BE2C (cell line): ENCODE data around the gene XCR1.
"Not testable (repeated sequence)": the region's sequence is repeated elsewhere in the genome, so short reads cannot be mapped to it uniquely, and the experiment has no call there.

ENCODE experiments used
- DNase-seq: peaks from one replicate; pipeline ENCODE4 v3.0.0-alpha.2; 2020
- H3K27me3 ChIP-seq: fragments of 250-450 bp; sonication (Bioruptor Pico); 2 replicates; pipeline ENCODE4 v1.5.1; 2020; ENCODE audit warnings: mild to moderate bottlenecking
- H3K36me3 ChIP-seq: fragments of 250-450 bp; sonication (Bioruptor Pico); 2 replicates; pipeline ENCODE4 v1.5.1; 2020; ENCODE audit warnings: mild to moderate bottlenecking
- H3K4me1 ChIP-seq: fragments of 250-450 bp; sonication (Bioruptor Pico); 2 replicates; pipeline ENCODE4 v1.5.1; 2020
- H3K4me3 ChIP-seq: 2 replicates; pipeline ENCODE4 v1.5.1; 2011; ENCODE audit warnings: low read depth, low read length
- H3K9me3 ChIP-seq: fragments of 250-450 bp; sonication (Bioruptor Pico); 2 replicates; pipeline ENCODE4 v1.5.1; 2020
- TF ChIP-seq, protein P1 (sequence below): IDR thresholded peaks from 2 replicates; pipeline ENCODE4 v1.5.1; 2012; ENCODE audit warnings: mild to moderate bottlenecking, low read depth, low read length

Gene XCR1

GRCh38 chr3:46006238-46007032, 20.8 kb downstream of the XCR1 start:
- DNase-seq = no peak
- no peaks in the 10 kb centered on the region for H3K4me1 ChIP-seq
- TF ChIP-seq, protein P1, sequence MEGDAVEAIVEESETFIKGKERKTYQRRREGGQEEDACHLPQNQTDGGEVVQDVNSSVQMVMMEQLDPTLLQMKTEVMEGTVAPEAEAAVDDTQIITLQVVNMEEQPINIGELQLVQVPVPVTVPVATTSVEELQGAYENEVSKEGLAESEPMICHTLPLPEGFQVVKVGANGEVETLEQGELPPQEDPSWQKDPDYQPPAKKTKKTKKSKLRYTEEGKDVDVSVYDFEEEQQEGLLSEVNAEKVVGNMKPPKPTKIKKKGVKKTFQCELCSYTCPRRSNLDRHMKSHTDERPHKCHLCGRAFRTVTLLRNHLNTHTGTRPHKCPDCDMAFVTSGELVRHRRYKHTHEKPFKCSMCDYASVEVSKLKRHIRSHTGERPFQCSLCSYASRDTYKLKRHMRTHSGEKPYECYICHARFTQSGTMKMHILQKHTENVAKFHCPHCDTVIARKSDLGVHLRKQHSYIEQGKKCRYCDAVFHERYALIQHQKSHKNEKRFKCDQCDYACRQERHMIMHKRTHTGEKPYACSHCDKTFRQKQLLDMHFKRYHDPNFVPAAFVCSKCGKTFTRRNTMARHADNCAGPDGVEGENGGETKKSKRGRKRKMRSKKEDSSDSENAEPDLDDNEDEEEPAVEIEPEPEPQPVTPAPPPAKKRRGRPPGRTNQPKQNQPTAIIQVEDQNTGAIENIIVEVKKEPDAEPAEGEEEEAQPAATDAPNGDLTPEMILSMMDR = no peak
- no peaks in the 10 kb centered on the region for H3K36me3 ChIP-seq
- H3K27me3 ChIP-seq = no peaks in the 10 kb centered on the region
- H3K9me3 ChIP-seq = no peaks in the 10 kb centered on the region
- no peak overlapping the region for H3K4me3 ChIP-seq

DNA sequence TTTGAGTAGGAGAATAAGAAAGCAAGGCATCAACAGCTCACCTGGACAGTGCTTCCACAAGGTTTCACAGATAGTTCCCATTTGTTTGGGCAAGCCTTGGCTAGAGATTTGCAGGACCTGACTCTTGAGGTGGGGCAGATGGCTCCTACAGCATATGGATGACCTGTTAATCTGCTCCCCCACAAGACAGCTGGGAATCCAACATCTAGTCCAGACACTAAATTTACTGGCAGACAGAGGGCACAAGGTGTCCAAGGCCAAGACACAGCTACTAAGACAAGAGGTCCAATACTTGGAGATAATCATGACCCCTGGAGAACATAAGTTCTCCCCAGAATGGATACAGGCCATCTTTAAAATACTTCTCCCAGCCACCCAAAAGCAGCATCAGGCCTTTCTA, 23.6 kb downstream of the XCR1 start:
- not testable (repeated sequence) for H3K27me3 ChIP-seq, H3K4me3 ChIP-seq, H3K9me3 ChIP-seq, H3K4me1 ChIP-seq, DNase-seq, H3K36me3 ChIP-seq

GRCh38 chr3:46001178-46001577, 26.1 kb downstream of the XCR1 start:
- H3K4me3 ChIP-seq = no peak overlapping the region
- DNase-seq = no peak
- no peaks in the 10 kb centered on the region for H3K4me1 ChIP-seq
- TF ChIP-seq, protein P1 = no peak
- no peaks in the 10 kb centered on the region for H3K27me3 ChIP-seq
- no peaks in the 10 kb centered on the region for H3K36me3 ChIP-seq
- H3K9me3 ChIP-seq = no peaks in the 10 kb centered on the region

GRCh38 chr3:45997942-45998341, 29.3 kb downstream of the XCR1 start:
- TF ChIP-seq, protein P1 = no peak
- H3K9me3 ChIP-seq = no peaks in the 10 kb centered on the region
- no peak for DNase-seq
- H3K4me3 ChIP-seq = no peak overlapping the region
- H3K36me3 ChIP-seq = no peaks in the 10 kb centered on the region
- H3K4me1 ChIP-seq = no peaks in the 10 kb centered on the region
- H3K27me3 ChIP-seq = no peaks in the 10 kb centered on the region

- DNase-seq = not testable (repeated sequence)
Measured at GRCh38 chr3:45997499-45997898, 29.8 kb downstream of the XCR1 start.

GRCh38 chr3:45995236-45996192, 31.8 kb downstream of the XCR1 start, which contains the start of gene FYCO1:
FYCO1 (minus strand) TSS chr3:45995824; CDS start chr3:45984910, 10,914 bp downstream.
- peak within 1 kb of the TSS; percentile 76 for H3K4me3 ChIP-seq
- TF ChIP-seq, protein P1 = no peak
- H3K36me3 ChIP-seq = no peaks in the 10 kb centered on the region
- DNase-seq = peak; percentile 81
- H3K27me3 ChIP-seq = no peaks in the 10 kb centered on the region
- no peaks in the 10 kb centered on the region for H3K4me1 ChIP-seq
- no peaks in the 10 kb centered on the region for H3K9me3 ChIP-seq

More at GRCh38 chr3:45997499-45997898, 29.8 kb downstream of the XCR1 start:
- not testable (repeated sequence) for H3K9me3 ChIP-seq, H3K27me3 ChIP-seq, H3K4me1 ChIP-seq, H3K4me3 ChIP-seq, H3K36me3 ChIP-seq
